ENCODE measurements around the gene NFX1.

Gene NFX1

DNA sequence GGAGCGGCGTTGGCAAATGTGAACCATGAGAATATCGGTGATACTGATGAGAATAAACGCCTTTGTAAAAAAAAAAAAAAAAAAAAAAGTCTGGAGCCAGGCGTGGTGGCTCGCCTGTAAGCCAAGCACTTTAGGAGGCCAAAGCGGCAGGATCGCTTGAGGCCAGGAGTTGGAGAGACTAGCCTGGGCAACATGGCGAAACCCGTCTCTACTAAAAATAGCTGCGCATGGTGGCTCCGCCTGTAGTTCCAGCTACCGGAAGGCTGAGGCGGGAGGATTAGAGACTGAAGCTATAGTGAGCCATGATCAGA, 425 bp upstream of the NFX1 start:
- 2% methylated on average over 14 of the region's 14 CpGs for WGBS
- H3K9me3 ChIP-seq (ENCODE audit: insufficient read depth, low read depth, low read length): no peaks in the 10 kb centered on the region
- no peaks in the 10 kb centered on the region for H3K27me3 ChIP-seq (ENCODE audit: insufficient read depth, low read length)
- peaks cover 32% of the 10 kb centered on the region for H3K36me3 ChIP-seq (ENCODE audit: insufficient read depth, low read length)
- H3K9ac ChIP-seq (ENCODE audit: low read depth, low read length): peak overlapping the region; percentile 96
- peak overlapping the region; percentile 93 for H3K27ac ChIP-seq (ENCODE audit: low read depth, low read length)
- H3K4me3 ChIP-seq (ENCODE audit: low read length): peak overlapping the region; percentile 82
- no peaks in the 10 kb centered on the region; the same call in 1 of the 2 replicates for H3K4me1 ChIP-seq (ENCODE audit: insufficient read depth, low read length)

DNA sequence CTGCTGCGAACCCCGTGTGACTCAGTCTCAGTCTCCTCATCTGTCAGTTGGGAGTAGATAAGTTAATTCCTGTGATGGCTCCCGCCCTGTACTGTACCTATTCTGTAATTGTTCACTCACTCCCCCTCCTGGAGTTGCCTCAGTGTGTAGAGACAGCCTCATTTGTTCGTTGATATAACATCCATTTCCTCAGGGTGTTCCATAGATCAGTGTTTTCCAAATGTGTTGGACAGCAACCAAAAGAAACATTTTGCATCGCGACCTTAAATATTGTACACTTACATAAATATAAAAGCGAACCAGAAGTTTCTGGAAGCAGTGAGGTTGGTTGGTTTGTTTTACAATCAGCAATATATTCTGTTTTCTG, 698 bp downstream of the NFX1 start:
- Histone ChIP-seq H3K27ac (ENCODE audit: low read depth, low read length) (no peak overlapping the region; the same call in 1 of the 2 replicates), H3K4me3 (ENCODE audit: low read length) (peak overlapping the region; percentile 82), H3K9ac (ENCODE audit: low read depth, low read length) (peak overlapping the region; percentile 96), H3K4me1 (ENCODE audit: insufficient read depth, low read length) (no peaks in the 10 kb centered on the region; the same call in 1 of the 2 replicates), H3K36me3 (ENCODE audit: insufficient read depth, low read length) (peaks cover 43% of the 10 kb centered on the region), H3K9me3 (ENCODE audit: insufficient read depth, low read depth, low read length) (no peaks in the 10 kb centered on the region), H3K27me3 (ENCODE audit: insufficient read depth, low read length) (no peaks in the 10 kb centered on the region)
- 2% methylated on average over 4 of the region's 7 CpGs for WGBS

DNA sequence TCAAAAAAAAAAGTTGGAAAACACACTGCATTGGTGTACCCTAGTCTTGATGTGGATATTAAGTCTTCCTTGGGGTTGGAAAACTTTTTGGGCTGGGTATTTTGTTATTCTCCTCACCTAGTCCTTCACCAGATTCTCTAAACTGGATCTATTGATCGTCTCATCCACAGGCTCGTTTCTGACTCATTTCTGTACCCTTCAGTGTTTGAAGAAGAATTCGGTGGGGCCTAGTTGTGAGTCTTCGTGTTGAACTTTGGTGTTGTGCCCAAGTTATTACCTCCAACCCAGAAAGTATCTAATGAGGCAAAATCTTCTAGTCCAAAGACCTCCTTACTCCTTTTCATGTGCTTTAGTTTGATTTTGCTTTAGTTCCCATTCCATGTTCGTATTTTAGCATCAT, 1.6 kb downstream of the NFX1 start:
- Histone ChIP-seq H3K4me1 (ENCODE audit: insufficient read depth, low read length) (no peaks in the 10 kb centered on the region; the same call in 1 of the 2 replicates), H3K4me3 (ENCODE audit: low read length) (no peak overlapping the region), H3K9ac (ENCODE audit: low read depth, low read length) (no peak overlapping the region), H3K27me3 (ENCODE audit: insufficient read depth, low read length) (no peaks in the 10 kb centered on the region), H3K9me3 (ENCODE audit: insufficient read depth, low read depth, low read length) (no peaks in the 10 kb centered on the region), H3K36me3 (ENCODE audit: insufficient read depth, low read length) (peaks cover 52% of the 10 kb centered on the region), H3K27ac (ENCODE audit: low read depth, low read length) (no peak overlapping the region)
- 98% methylated on average over 5 of the region's 5 CpGs for WGBS

DNA sequence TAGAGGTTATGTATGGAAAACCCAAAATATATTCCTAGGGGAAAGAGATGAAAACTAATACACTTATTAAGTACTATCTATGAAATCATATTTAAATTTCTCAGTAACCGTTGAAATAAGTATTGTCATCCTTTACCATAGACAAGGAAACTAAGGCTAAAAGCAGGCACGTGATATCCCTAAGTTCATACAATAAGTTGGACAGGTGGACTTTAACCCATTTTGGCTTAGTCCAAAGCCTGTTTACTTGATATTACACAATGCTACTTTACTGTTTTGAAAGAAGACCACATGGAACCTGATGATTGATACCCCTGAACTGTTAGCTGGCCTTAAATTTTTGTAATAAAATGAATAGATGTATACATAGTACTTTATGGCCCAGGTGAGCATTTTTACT, 3.5 kb downstream of the NFX1 start:
- Histone ChIP-seq H3K4me3 (ENCODE audit: low read length) (no peak overlapping the region), H3K27ac (ENCODE audit: low read depth, low read length) (no peak overlapping the region), H3K9ac (ENCODE audit: low read depth, low read length) (no peak overlapping the region), H3K27me3 (ENCODE audit: insufficient read depth, low read length) (no peaks in the 10 kb centered on the region), H3K4me1 (ENCODE audit: insufficient read depth, low read length) (no peaks in the 10 kb centered on the region; the same call in 1 of the 2 replicates), H3K9me3 (ENCODE audit: insufficient read depth, low read depth, low read length) (no peaks in the 10 kb centered on the region), H3K36me3 (ENCODE audit: insufficient read depth, low read length) (peaks cover 71% of the 10 kb centered on the region)
- WGBS: 96% methylated on average over 2 of the region's 2 CpGs

DNA sequence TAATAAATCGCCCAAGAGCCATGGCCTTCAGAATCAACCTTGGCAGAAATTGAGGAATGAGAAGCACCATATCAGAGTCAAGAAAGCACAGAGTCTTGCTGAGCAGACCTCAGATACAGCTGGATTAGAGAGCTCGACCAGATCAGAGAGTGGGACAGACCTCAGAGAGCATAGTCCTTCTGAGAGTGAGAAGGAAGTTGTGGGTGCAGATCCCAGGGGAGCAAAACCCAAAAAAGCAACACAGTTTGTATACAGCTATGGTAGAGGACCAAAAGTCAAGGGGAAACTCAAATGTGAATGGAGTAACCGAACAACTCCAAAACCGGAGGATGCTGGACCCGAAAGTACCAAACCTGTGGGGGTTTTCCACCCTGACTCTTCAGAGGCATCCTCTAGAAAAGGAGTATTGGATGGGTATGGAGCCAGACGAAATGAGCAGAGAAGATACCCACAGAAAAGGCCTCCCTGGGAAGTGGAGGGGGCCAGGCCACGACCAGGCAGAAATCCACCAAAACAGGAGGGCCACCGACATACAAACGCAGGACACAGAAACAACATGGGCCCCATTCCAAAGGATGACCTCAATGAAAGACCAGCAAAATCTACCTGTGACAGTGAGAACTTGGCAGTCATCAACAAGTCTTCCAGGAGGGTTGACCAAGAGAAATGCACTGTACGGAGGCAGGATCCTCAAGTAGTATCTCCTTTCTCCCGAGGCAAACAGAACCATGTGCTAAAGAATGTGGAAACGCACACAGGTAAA, 4.5 kb downstream of the NFX1 start:
- Histone ChIP-seq H3K27me3 (ENCODE audit: insufficient read depth, low read length) (no peaks in the 10 kb centered on the region), H3K36me3 (ENCODE audit: insufficient read depth, low read length) (peaks cover 81% of the 10 kb centered on the region), H3K4me1 (ENCODE audit: insufficient read depth, low read length) (no peaks in the 10 kb centered on the region; the same call in 1 of the 2 replicates), H3K4me3 (ENCODE audit: low read length) (no peak overlapping the region), H3K9me3 (ENCODE audit: insufficient read depth, low read depth, low read length) (no peaks in the 10 kb centered on the region), H3K9ac (ENCODE audit: low read depth, low read length) (no peak overlapping the region), H3K27ac (ENCODE audit: low read depth, low read length) (no peak overlapping the region)
- WGBS: 93% methylated on average over 11 of the region's 12 CpGs

DNA sequence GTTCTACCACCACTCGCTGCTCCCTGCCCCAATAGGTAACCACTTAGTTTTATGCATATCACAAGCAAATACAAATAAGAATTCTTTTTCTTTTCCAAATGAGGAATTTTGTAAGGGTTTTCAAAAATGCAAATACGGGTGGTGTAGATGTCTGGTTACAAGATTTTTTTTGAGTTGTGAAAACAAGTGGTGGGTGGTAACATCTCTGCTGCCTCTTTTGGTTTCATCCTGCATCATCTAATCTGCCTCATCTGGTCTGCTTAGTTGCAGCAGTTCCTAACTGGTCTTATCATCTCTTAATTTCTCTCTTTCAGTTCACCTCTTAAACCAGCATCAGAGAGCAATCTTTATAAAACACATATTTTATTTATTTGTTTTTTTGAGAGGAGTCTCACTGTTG, 5.3 kb downstream of the NFX1 start:
- H3K4me3 ChIP-seq (ENCODE audit: low read length): no peak overlapping the region
- H3K4me1 ChIP-seq (ENCODE audit: insufficient read depth, low read length): no peaks in the 10 kb centered on the region; the same call in 1 of the 2 replicates
- no peak overlapping the region for H3K27ac ChIP-seq (ENCODE audit: low read depth, low read length)
- no peak overlapping the region for H3K9ac ChIP-seq (ENCODE audit: low read depth, low read length)
- H3K9me3 ChIP-seq (ENCODE audit: insufficient read depth, low read depth, low read length): no peaks in the 10 kb centered on the region
- WGBS: 87% methylated on average over 2 of the region's 2 CpGs
- H3K27me3 ChIP-seq (ENCODE audit: insufficient read depth, low read length): no peaks in the 10 kb centered on the region
- H3K36me3 ChIP-seq (ENCODE audit: insufficient read depth, low read length): peaks cover 89% of the 10 kb centered on the region

DNA sequence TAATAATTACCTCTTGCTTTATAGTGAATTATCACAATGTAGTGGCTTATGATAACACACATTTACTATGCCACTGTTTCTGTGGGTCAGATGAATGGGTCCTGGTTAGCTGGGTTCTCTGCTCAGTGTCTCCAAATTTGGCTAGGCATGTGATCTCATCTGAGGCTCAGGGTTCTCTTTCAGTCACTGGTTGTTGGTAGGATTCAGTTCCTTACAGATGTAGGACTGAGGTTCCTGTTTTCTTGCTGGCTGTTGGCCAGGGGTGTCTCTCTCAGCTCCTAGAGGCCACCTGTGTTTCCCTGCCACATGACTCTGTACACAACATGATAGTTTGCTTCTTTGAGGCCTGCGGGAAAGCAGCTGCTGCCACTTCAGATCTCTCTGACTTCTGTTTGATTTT, 7.1 kb downstream of the NFX1 start:
- Histone ChIP-seq H3K27me3 (ENCODE audit: insufficient read depth, low read length) (no peaks in the 10 kb centered on the region), H3K4me1 (ENCODE audit: insufficient read depth, low read length) (no peaks in the 10 kb centered on the region), H3K27ac (ENCODE audit: low read depth, low read length) (no peak overlapping the region), H3K9ac (ENCODE audit: low read depth, low read length) (no peak overlapping the region), H3K9me3 (ENCODE audit: insufficient read depth, low read depth, low read length) (no peaks in the 10 kb centered on the region), H3K4me3 (ENCODE audit: low read length) (no peak overlapping the region), H3K36me3 (ENCODE audit: insufficient read depth, low read length) (peaks cover 100% of the 10 kb centered on the region)
- 96% methylated on average over 1 of the region's 1 CpG for WGBS

DNA sequence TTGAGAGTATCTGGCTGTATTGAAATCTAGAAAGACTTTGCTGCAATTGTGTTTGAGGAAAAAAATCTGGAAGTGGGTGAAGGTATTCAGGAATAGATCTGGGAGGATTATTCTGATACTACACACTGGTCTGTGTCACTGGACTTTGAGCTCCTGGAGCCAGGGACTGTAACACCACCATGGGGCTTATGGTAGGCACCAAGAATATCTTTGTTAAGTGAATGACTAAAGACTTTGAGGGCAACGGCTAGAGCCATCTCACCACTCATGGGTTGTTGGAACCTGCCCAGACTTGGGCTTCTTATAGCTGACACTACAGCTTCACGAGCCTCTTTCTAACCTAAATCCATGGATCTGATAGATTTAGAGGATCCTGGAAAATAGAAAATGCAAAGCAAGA, 10.2 kb downstream of the NFX1 start:
- Histone ChIP-seq H3K4me3 (ENCODE audit: low read length) (no peak overlapping the region), H3K27ac (ENCODE audit: low read depth, low read length) (no peak overlapping the region), H3K9ac (ENCODE audit: low read depth, low read length) (no peak overlapping the region), H3K27me3 (ENCODE audit: insufficient read depth, low read length) (no peaks in the 10 kb centered on the region), H3K36me3 (ENCODE audit: insufficient read depth, low read length) (peaks cover 99% of the 10 kb centered on the region), H3K4me1 (ENCODE audit: insufficient read depth, low read length) (no peaks in the 10 kb centered on the region), H3K9me3 (ENCODE audit: insufficient read depth, low read depth, low read length) (no peaks in the 10 kb centered on the region)
- WGBS: 90% methylated on average over 2 of the region's 2 CpGs

DNA sequence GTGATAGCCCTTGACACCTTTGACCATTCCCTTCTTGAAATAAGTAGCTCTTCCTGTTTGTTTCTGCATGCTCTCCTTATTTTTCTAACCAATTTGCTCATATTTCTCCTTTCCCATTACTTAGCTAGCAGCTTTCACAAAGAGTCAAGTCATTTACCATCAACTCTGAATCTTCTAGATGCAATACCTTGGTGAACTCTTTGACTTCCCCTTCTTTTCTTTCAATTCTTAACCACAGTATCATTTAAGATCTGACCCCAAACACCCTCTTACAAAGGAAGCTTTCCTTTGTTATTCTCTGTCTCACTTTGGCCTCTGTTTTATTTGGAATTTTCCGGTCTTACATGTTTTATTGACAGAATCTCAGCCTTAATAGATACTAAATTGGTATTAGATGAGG, 14.0 kb downstream of the NFX1 start:
- H3K4me1 ChIP-seq (ENCODE audit: insufficient read depth, low read length): no peaks in the 10 kb centered on the region
- H3K27me3 ChIP-seq (ENCODE audit: insufficient read depth, low read length): no peaks in the 10 kb centered on the region
- no peaks in the 10 kb centered on the region for H3K9me3 ChIP-seq (ENCODE audit: insufficient read depth, low read depth, low read length)
- peaks cover 99% of the 10 kb centered on the region for H3K36me3 ChIP-seq (ENCODE audit: insufficient read depth, low read length)
- H3K27ac ChIP-seq (ENCODE audit: low read depth, low read length): no peak overlapping the region
- 86% methylated on average over 1 of the region's 1 CpG for WGBS
- H3K4me3 ChIP-seq (ENCODE audit: low read length): no peak overlapping the region
- no peak overlapping the region for H3K9ac ChIP-seq (ENCODE audit: low read depth, low read length)

DNA sequence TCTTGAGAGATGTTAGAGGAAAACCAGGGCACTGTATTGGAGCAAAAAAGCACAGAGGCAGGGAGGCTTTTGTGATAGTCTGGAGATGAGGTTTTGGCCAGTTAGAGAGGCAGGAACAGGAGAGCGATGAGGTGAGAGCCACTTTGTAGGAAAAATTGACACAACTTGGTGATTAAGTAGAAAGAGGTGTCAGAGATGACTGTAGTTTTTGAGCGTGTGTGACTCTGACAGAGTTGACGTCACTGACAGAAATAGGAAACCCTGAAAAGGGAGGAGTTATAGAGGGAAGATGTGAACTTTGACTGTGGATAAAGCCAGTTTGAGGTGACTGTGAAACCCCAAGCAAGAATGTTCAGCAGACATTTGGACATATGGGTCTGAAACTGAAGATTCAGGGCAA, 15.7 kb downstream of the NFX1 start:
- WGBS: 93% methylated on average over 3 of the region's 3 CpGs
- no peak overlapping the region for H3K4me3 ChIP-seq (ENCODE audit: low read length)
- no peaks in the 10 kb centered on the region for H3K27me3 ChIP-seq (ENCODE audit: insufficient read depth, low read length)
- no peak overlapping the region for H3K9ac ChIP-seq (ENCODE audit: low read depth, low read length)
- H3K9me3 ChIP-seq (ENCODE audit: insufficient read depth, low read depth, low read length): no peaks in the 10 kb centered on the region
- peaks cover 99% of the 10 kb centered on the region for H3K36me3 ChIP-seq (ENCODE audit: insufficient read depth, low read length)
- H3K4me1 ChIP-seq (ENCODE audit: insufficient read depth, low read length): no peaks in the 10 kb centered on the region
- no peak overlapping the region for H3K27ac ChIP-seq (ENCODE audit: low read depth, low read length)

DNA sequence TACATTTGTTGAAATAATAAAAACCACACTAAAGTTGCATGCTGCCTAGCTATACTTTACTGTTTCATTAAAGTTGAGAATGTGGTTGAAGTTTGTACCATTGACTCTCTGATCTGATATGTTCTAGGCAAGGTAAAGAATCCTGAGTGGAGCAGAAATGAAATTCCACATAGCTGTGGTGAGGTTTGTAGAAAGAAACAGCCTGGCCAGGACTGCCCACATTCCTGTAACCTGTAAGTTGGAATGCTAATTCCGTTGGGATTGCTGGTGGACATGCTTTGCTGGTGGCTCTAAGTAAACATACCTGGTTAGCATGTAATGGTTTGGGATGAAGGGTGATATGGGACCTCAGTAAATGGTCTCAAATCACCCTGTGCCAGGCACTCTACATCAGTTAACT, 16.8 kb downstream of the NFX1 start:
- Histone ChIP-seq H3K4me1 (ENCODE audit: insufficient read depth, low read length) (no peaks in the 10 kb centered on the region), H3K27ac (ENCODE audit: low read depth, low read length) (no peak overlapping the region), H3K9me3 (ENCODE audit: insufficient read depth, low read depth, low read length) (no peaks in the 10 kb centered on the region), H3K9ac (ENCODE audit: low read depth, low read length) (no peak overlapping the region), H3K4me3 (ENCODE audit: low read length) (no peak overlapping the region), H3K36me3 (ENCODE audit: insufficient read depth, low read length) (peaks cover 99% of the 10 kb centered on the region), H3K27me3 (ENCODE audit: insufficient read depth, low read length) (no peaks in the 10 kb centered on the region)
- 75% methylated on average over 1 of the region's 1 CpG for WGBS

DNA sequence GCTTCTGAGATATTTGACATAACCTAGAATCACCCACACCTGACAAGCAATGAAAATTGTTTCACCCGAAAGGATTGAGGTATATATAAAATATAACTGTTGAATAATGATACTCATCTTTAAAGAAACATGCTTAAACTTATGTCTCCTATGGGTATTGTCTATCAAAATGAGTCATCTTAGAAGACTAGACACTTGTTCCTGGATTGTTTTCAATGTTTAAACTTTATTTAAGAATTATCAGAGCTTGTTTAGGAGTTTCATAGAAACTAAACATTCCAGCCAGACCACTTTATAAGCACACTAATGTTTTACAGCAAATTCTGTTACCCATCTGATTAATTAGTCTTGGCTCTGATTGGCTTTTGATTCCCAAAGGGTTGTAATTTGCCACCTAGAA, 19.6 kb downstream of the NFX1 start:
- Histone ChIP-seq H3K27ac (ENCODE audit: low read depth, low read length) (no peak overlapping the region), H3K27me3 (ENCODE audit: insufficient read depth, low read length) (no peaks in the 10 kb centered on the region), H3K9ac (ENCODE audit: low read depth, low read length) (no peak overlapping the region), H3K9me3 (ENCODE audit: insufficient read depth, low read depth, low read length) (no peaks in the 10 kb centered on the region), H3K36me3 (ENCODE audit: insufficient read depth, low read length) (peaks cover 100% of the 10 kb centered on the region), H3K4me3 (ENCODE audit: low read length) (no peak overlapping the region), H3K4me1 (ENCODE audit: insufficient read depth, low read length) (no peaks in the 10 kb centered on the region)
- no CpG with 5 or more reads among the region's 1 CpG for WGBS
